Occipital lobe (tissue), 2 donors: Measurements from ENCODE around the gene ZHX3. TPM values are rescaled to one million over a fixed set of nuclear protein-coding genes. Genes with fewer than 3 reads are reported as not detected.
"Not testable (repeated sequence)": the region's sequence is repeated elsewhere in the genome, so short reads cannot be mapped to it uniquely, and the experiment has no call there.

Source experiments
- DNase-seq: peaks from one replicate; lab custom pipeline; 2025; lab: John Stamatoyannopoulos, UW
- total RNA-seq: library from RNA; depleted of rRNA; stranded (reverse); fragments of >200 nt; gene quantifications from one replicate; pipeline ENCODE4 v1.2.3, GENCODE V29; 2014

The ZHX3 gene
- total RNA-seq, 1 donor from 2014 or later: 18.9 TPM

DNA sequence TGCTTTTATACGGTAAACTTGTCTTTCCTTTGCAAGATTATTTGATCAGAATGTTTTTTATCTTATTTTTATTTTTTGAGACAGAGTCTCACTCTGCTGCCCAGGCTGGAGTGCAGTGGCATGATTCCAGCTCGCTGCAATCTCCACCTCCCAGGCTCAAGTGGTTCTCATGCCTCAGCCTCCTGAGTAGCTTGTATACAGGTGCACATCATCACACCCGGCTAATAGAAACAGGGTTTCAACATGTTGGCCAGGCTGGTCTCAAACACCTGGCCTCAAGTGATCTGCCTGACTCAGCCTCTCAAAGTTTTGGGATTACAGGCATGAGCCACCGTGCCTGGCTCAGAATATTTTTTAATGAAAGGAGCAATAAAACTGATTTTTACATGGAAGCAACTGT is 14.2 kb upstream of the ZHX3 start:
- DNase-seq: no peak

DNA sequence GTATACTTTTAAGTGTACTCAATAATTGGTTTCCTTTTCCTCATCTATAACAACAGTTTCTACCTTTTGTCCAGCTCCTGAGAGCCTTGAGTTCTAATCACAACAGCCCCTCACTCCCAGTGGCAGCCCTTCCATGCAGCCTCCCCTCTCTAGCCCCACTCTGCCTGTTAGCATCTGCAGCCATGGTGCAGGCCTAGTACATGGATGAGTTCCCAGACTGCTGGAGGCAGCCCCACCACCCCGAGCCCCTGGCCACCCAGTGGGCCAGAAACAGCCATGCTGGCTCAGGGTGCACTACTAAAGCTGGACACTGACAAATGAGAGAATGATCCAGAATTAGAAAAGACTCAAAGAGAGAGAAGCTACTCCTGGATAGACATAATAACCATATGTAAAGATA is 13.4 kb upstream of the ZHX3 start:
- no peak for DNase-seq

DNA sequence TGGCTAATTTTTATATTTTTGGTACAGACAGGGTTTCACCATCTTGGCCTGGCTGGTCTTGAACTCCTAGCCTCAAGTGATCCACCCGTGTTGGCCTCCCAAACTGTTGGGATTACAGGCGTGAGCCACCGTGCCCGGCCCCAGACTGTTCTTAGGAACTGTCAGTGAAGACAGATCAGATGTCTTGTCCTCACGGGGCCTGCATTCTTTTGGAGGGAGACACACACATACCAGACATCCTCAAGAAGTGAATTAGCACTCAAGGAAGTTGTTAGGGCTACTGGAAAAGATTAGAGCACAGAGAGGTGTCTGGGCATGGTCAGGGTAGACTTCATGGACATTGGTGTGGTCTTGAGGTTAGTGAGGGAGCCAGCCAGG is 12.8 kb upstream of the ZHX3 start:
- DNase-seq: no peak

DNA sequence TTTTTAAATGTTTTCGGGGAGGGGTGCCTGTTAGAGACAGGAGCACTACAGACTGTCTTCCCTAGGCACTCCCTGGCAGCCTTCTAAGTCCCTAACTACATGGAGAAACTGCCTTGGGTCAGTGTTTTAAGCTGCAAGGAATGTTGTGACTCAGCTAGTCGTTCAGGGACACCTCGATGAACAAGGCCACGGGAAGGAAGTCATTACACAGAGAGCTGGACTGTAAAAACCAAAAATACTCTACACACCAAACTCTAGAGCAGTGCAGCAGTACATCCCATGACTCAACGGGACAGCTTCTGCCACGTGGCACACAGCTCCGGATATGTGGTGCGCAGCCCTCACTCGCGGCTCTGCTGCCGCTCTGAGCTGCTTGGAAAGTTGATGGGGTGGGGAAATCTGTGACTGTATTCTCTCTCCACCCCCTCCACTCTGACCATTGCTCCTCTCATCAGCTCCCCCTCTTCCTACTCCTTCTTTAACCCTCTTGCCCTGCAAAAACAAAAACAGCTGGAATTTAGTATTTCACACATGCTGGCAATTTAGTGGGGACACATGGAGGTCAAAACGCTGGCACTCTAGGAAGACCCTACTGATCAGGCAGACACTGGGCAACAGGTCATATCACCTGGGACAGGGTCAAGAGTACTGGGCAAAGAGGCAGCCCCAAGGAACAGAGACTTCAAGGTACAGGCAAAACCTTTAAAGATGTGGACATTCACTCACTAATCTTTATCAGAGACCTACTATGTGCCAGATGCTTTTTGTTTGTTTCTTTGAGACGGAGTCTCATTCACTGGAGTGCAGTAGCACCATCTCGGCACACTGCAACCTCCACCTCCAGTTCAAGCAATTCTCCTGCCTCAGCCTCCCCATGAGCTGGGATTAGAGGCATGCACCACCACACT is 12.2 kb upstream of the ZHX3 start:
- peak; percentile 40 for DNase-seq

DNA sequence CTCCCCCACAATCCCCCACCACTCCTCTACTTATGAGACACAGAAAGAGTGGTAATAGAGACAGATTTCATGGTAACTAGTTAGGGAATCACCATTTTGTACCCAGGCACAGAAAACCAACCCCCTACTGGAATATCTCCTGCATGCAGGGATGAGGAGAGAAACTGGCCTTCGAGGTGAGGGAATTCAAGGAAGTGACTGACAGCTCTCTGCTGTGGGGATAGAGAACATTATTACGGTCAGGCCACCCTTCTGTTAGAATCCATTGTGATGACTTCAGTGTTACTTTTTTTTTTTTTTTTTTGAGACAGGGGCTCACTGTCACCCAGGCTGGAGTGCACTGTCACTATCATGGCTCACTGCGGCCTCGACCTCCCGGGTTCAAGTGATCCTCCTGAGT is 9.6 kb upstream of the ZHX3 start:
- DNase-seq: no peak

DNA sequence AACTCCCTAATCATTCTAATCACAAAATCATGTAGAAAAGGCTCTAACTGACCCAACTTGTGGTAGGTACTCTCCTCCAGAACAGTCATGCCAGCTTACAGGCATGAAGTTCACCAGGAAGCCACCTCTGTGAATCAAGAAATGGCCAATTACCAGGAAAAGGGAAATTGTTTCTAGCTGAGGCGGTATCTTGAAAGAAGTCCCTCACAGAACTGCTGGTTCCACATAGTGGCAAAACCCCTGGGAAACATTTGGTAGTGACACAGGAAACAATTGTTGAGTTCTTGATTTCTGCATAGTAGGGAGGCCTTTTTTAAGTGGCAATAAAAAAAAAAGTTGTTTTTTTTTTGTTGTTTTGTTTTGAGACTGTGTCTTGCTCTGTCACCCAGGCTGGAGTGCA is 3.4 kb upstream of the ZHX3 start:
- DNase-seq: no peak

DNA sequence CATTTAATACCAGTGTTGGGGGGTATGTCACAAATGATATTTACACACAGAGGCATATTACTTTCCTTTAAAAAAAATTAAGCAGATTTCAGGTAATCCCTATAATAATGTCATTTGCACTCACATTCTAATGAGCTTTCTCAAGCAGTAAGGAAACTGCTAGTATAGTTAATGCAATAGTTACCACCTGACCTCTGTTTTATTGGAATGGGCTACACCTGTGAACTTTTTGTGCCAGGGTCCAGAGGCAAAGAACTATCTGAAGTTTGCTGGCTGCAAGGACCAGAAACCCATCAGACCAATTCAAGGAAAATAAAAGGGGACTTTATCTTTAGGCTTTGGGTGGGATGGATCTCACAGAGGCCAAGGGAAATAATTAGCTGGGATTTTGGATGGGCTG is 2.9 kb upstream of the ZHX3 start:
- DNase-seq: no peak

DNA sequence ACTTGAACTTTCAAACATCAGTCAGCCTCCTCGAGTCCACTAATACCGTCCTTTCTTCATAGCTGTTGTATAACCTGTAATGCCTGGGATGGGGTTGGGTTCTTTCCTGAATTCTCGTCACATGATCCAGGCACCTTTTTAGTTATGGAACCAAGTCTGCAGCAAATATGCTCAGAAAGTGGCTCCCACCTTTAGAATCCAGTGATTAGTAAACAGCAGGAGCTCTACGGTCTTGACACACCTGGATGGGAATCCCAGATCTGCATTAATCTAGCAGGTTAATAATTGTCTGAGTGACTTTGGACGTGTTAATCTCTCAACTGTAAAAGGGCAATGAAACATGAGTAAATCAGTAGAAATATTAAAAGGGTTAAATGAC is 729 bp upstream of the ZHX3 start:
- no peak for DNase-seq

DNA sequence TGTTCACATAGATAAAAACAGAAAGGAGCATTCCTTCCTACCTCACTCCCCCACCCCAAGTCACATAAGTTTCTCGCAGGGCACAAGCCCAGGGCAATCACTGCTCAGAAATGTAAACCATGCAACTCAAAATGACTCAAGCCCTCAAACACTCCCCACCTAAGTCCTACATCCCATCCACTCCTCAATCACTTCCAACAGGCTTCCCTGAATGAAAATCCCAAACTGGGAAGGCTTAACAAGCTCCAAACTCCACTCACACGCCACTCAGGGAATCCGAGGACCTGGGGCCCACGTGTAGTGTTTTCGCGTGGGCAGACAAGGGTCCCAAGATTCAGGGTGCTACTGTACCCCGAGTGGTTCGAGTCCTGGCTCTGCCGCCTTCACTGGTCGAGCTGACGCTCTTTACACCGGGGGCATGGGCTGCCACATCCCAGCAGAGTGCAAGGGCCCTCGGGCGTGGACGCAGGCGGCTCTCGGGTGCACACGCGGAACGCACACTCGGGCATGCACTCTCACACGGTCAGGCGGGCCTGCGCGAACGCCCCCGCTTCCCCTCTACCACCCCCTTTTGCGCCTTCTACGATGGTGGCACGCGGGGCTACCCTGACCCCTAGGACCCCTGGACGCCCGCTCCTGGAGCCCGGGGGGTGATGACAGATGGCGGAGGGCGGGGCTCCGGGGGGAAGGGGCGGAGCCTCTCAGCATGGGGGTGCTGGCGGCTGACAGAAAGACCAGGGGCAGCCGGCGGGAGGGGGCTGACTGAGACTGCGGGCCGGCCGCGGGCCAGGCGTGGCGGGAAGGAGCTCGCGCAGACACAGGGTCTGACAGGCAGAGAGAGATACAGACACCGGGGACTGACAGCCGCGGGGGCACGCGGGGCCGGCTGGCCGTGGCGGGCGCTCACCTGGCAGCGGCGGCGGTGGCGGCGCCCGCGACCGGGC is 657 bp downstream of the ZHX3 start:
- DNase-seq: peak; percentile 80

DNA sequence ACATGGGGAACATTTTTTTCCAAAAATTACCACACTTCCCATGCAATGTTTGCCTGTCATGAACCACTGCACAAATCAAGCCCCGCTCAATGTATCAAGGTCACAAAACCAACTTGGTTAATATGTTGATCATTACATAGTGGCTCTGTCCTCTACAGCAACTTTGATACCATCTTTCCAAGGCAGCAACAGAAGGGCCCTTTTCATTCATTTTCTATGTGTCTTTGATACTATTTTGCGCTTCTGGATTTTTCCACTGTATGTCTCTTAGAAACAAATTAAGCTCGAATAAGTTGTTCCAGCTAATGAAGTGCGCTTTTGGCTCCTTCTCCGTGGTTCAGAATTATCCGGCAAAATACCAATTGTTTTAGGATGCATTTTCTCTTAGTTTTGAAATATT is 1.5 kb downstream of the ZHX3 start:
- no peak for DNase-seq

DNA sequence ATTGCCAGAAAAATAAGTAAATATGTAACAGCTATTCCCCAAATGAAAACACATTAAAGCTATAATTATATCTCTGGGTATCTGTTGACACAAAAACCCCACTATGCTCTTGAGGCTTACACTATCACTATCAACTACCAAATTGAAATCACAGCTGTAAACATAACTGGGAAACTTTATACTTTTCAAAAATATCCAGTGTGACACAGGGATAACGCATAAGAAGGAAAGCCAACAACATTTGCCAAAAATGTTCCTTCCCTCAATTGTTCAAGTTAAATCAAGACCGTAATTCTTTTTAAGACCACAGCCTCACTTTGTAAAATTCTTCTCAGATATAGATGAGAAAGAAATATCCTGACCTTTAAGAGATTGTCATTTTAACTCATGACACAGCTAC is 3.1 kb downstream of the ZHX3 start:
- no peak for DNase-seq

DNA sequence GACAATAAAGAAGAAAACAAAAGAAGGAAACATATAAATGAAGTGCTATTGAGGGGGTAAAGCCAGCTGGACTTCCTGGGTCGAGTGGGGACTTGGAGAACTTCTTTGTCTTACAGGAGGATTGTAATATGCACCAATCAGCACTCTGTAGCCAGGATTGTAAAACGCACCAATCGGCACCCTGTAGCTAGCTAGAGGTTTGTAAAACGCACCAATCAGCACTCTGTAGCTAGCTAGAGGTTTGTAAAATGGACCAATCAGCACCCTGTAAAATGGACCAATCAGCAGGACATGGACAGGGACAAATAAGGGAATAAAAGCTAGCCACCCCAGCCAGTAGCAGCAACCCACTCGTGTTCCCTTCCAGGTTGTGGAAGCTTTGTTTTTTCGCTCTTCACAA is 5.5 kb downstream of the ZHX3 start:
- not testable (repeated sequence) for DNase-seq

DNA sequence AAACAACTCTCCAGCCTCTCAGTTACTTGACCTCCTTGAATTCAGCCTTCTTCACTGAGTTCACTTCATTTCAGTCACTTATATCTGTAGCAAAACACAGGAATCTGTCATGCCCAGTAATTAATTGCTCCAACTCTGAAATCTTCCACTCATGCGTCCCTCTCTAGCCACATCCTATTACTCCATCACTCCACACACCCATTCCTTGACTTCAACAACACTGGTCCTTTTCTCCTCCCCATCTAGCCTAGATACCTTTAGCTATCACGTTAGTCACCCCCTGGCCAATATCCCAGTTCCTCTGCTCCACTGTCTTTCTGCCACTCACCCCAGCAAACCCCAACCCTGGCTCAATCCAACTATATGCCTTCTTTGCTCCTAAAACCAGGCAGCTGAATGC is 7.7 kb downstream of the ZHX3 start:
- DNase-seq: no peak

DNA sequence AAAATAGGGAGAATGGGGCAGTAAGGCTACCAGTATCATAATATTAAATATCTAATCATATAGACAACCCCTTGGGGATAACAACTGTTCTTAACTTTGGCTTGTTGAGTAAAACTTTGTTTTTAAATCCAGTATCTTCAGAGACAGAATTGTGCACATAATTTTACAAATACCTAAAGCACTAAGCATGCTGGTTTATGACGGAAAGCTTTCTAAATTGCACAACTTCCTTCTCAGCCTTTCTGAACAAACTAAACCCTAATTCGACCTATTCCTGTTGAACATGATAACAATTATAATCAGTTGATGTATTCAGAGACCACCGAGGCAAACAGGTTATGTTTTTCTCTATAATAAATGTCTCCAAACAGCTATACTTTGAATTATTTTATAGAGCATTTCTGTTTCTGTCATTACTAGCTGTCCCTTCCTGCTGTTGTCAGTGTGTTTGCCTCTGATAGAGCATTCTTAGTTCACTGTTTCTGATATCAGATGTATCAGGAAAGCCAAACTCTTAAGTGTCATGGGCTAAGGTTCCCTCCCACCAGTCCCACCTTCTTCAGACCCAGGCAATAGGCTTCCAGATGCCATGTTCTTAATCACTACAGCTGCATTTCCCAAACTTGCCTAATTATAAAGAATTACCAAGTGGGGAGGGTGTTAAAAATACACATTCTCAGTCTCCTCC is 8.7 kb downstream of the ZHX3 start:
- DNase-seq: no peak

DNA sequence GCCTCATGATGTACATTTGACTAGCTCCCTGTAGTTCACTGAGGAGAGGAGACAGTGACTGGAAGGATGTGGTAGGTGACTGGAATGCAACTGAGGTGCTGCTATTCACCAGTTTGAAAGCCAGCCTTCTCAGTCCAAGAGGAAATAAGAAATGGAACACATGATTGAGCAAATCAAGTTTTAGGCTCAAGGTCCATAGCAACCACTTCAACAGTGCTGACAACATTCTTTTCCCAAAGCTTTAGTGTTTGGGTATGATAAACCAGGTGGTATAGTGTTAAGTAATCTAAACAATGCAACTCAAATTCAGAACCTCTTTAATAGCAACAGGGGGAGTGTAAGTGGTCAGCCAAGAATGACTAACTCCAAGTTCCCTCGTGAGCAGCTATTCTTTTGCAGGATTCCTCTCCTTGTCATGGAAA is 9.2 kb downstream of the ZHX3 start:
- DNase-seq: no peak

DNA sequence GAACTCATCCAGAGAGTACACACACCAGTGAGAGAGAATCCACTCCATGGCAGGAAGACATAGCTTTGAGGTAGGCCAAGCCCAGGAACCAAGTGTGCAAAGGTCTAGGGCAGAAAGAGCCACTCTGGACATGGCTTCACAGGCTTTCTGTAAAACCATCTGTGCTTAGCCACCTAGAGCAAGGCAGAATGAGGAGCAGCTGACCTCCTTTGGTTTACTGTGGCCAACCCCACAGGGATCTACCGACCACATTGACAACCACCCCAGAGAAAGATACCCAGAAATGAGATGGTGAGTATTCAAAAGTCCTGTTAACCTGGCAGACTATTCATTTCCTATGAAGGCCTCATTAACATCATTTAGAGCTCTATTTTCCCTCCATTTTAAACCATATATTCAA is 10.5 kb downstream of the ZHX3 start:
- DNase-seq: no peak

DNA sequence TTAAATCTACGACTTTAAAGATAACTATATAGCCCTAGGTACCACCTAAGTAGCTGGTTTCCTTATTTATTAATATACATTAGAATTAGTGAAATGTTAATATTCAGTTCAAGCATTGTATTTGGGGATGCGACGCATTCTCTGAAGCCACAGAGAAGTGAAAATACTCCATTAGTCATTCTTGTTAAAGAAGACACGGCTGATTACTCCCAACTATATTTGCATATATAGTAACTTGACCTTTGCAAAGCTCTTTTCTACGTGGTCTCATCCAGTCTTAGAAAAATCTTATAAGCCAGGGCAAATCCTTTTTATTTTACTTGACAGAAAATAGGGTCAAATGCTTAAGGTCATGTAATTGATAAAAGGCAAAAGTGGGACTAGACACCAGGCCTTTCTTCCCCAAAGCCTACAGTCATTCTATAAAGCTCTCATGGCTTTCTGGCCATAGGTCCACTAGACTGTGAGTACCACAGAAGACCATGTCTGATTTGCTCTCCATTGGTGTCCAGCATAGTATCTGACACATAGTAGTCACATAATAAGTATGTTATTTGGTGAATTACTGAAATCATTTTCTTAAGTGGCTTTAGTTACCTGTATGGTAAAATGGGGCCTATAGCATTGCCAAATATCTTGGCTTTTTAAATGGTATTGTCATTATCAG is 11.3 kb downstream of the ZHX3 start:
- DNase-seq: no peak

DNA sequence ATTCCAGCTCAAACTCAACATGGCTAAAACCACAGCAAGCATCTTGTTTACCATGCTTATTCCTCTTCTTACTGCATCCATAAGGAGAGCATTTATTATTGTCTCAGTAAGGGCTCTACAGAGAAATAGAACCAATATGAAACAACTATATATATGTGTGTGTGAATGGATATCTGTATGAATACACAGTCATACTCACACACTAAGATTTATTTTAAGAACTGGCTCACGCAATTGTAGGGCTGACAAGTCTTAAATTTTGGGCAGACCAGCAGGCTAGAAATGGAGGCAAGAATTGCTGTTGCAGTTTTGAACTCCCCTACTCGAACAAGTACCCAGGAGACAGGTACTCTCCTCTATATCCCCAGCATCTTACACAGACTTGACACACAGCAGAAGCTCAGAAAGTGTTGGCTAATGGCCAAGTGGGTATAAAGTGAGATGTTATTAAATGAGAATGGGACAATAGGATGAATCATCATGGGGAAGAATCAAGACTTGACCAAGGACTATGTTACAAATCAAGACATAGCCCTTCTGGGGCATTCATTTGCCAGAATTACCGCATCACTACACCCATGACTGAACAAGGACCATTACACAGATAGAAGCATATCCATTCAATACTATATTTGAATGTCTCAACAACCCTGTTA is 13.0 kb downstream of the ZHX3 start:
- no peak for DNase-seq

DNA sequence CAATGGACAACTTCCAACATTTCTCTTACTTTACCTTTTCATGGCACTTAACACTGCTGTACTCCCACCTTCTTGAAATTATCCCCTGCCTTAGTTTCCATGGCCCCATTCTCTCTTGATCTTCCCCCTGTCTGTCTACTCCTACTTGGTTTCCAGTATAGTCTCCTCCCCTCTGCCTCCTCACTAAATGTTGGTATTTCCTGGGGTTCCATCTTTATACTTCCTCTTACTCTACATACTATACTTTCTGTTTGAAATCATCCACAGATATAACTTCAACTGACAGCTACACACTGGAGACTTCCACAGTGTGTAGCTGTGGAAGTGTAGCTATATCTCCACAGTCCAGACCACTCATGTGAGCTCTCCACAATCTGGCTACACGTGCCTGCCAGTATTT is 13.5 kb downstream of the ZHX3 start:
- DNase-seq: no peak

DNA sequence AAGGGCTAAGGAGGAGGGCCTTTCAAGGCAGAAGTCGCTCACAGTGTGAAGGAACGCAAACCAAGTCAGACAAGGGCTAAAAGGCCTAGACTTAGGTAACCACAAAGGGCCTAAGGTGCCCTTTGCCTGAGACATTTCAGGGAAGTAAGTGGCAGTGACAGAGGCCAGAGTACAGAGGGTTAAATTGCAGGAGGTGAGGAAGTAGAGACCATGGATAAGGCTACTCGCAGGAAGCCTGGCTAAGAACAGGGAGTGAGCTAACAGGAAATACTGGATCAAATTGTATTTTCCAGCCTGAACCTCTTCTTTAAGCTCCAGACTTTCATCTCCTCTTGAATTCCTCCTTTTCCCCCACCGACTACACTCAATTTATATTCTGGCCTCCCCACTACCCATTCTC is 16.6 kb downstream of the ZHX3 start:
- no peak for DNase-seq

DNA sequence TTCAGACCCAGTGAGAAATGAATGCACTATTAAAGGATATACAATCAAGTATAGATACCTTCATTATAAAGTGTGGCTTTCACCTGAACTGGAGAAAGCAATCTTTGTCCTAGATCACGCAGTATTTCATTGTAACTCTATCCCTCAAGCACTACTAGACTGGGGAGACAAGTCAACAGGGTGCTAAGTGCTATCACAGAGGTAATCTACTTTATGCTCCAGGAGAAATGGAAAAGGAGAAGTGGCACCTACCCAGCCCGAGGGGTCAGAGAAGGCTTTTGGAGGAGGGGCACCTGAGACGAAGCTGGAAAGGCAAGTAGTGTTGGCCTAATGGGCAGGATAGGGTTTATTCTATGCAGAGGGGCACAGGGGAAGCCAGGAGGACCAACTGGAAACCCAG is 17.1 kb downstream of the ZHX3 start:
- DNase-seq: no peak
